Measurements from ENCODE around the gene ZSWIM3.

ZSWIM3 gene

GRCh38 chr20:45892828-45893500, 35.5 kb downstream of the ZSWIM3 start:
- TF ChIP-seq ISL1 (CRISPR knock-in tag; IDR thresholded peaks at IDR 0.05): no peak
- no peak for ATAC-seq

GRCh38 chr20:45893831-45894230, 36.4 kb downstream of the ZSWIM3 start:
- TF ChIP-seq TSHZ2 (CRISPR knock-in tag; IDR thresholded peaks at IDR 0.05) (no peak), CSRNP3 (CRISPR knock-in tag; IDR thresholded peaks at IDR 0.05) (no peak), CSDC2 (CRISPR knock-in tag; IDR thresholded peaks at IDR 0.05) (no peak), ZFP3 (CRISPR knock-in tag; IDR thresholded peaks at IDR 0.05) (no peak), TCF4 (CRISPR knock-in tag; IDR thresholded peaks at IDR 0.05; ENCODE audit: borderline replicate concordance) (no peak), ZC3H10 (CRISPR knock-in tag; IDR thresholded peaks at IDR 0.05) (no peak), SNAI2 (CRISPR knock-in tag; IDR thresholded peaks at IDR 0.05) (no peak), ZNF565 (CRISPR knock-in tag; conservative IDR thresholded peaks at IDR 0.05; ENCODE audit: low read depth) (no peak), POU6F1 (CRISPR knock-in tag; IDR thresholded peaks at IDR 0.05; ENCODE audit: borderline replicate concordance, low read depth) (no peak), ZFP30 (CRISPR knock-in tag; IDR thresholded peaks at IDR 0.05) (no peak), TOX (CRISPR knock-in tag; IDR thresholded peaks at IDR 0.05; ENCODE audit: borderline replicate concordance) (no peak), PPARA (CRISPR knock-in tag; IDR thresholded peaks at IDR 0.05; ENCODE audit: borderline replicate concordance) (no peak), GLIS3 (CRISPR knock-in tag; IDR thresholded peaks at IDR 0.05) (no peak), CREB5 (CRISPR knock-in tag; IDR thresholded peaks at IDR 0.05; ENCODE audit: low read depth) (no peak), ISL1 (CRISPR knock-in tag; IDR thresholded peaks at IDR 0.05) (no peak), ARNTL (CRISPR knock-in tag; IDR thresholded peaks at IDR 0.05; ENCODE audit: borderline replicate concordance, low read depth) (no peak), ZNF8 (CRISPR knock-in tag; IDR thresholded peaks at IDR 0.05) (no peak), PATZ1 (CRISPR knock-in tag; IDR thresholded peaks at IDR 0.05; ENCODE audit: borderline replicate concordance) (no peak), BACH2 (CRISPR knock-in tag; IDR thresholded peaks at IDR 0.05; ENCODE audit: borderline replicate concordance) (no peak), OSR1 (CRISPR knock-in tag; IDR thresholded peaks at IDR 0.05) (no peak)
- no peak for ATAC-seq

- no peak for TF ChIP-seq CSDC2 (CRISPR knock-in tag; IDR thresholded peaks at IDR 0.05)
- no peak for TF ChIP-seq TSHZ2 (CRISPR knock-in tag; IDR thresholded peaks at IDR 0.05)
- no peak for TF ChIP-seq RARB (CRISPR knock-in tag; IDR thresholded peaks at IDR 0.05)
- no peak for TF ChIP-seq ZFP3 (CRISPR knock-in tag; IDR thresholded peaks at IDR 0.05)
- no peak for TF ChIP-seq SNAI2 (CRISPR knock-in tag; IDR thresholded peaks at IDR 0.05)
- TF ChIP-seq ZC3H10 (CRISPR knock-in tag; IDR thresholded peaks at IDR 0.05): no peak
- ATAC-seq: no peak
Observed at GRCh38 chr20:45894797-45895196, 37.4 kb downstream of the ZSWIM3 start.
